Measurements from ENCODE around the gene TET2.
A peak's percentile ranks its signal among the peaks of the same experiment; 100 is the strongest.

TET2 gene

DNA sequence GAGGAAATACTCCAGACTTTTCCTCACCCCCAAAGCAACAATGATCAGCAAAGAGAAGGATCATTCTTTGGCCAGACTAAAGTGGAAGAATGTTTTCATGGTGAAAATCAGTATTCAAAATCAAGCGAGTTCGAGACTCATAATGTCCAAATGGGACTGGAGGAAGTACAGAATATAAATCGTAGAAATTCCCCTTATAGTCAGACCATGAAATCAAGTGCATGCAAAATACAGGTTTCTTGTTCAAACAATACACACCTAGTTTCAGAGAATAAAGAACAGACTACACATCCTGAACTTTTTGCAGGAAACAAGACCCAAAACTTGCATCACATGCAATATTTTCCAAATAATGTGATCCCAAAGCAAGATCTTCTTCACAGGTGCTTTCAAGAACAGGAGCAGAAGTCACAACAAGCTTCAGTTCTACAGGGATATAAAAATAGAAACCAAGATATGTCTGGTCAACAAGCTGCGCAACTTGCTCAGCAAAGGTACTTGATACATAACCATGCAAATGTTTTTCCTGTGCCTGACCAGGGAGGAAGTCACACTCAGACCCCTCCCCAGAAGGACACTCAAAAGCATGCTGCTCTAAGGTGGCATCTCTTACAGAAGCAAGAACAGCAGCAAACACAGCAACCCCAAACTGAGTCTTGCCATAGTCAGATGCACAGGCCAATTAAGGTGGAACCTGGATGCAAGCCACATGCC is 89.7 kb downstream of the TET2 start:
- no peak for DNase-seq

DNA sequence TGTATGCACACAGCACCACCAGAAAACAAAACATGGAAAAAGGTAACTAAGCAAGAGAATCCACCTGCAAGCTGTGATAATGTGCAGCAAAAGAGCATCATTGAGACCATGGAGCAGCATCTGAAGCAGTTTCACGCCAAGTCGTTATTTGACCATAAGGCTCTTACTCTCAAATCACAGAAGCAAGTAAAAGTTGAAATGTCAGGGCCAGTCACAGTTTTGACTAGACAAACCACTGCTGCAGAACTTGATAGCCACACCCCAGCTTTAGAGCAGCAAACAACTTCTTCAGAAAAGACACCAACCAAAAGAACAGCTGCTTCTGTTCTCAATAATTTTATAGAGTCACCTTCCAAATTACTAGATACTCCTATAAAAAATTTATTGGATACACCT is 90.2 kb downstream of the TET2 start:
- DNase-seq, result no peak

GRCh38 chr4:105240037-105240436 is 93.4 kb downstream of the TET2 start:
- no peak for DNase-seq

DNA sequence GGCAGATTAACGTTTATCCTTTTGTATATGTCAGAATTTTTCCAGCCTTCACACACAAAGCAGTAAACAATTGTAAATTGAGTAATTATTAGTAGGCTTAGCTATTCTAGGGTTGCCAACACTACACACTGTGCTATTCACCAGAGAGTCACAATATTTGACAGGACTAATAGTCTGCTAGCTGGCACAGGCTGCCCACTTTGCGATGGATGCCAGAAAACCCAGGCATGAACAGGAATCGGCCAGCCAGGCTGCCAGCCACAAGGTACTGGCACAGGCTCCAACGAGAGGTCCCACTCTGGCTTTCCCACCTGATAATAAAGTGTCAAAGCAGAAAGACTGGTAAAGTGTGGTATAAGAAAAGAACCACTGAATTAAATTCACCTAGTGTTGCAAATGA is 94.8 kb downstream of the TET2 start:
- DNase-seq, result peak in 12 of 14 donors; percentile 10 to 78 (median 56)

DNA sequence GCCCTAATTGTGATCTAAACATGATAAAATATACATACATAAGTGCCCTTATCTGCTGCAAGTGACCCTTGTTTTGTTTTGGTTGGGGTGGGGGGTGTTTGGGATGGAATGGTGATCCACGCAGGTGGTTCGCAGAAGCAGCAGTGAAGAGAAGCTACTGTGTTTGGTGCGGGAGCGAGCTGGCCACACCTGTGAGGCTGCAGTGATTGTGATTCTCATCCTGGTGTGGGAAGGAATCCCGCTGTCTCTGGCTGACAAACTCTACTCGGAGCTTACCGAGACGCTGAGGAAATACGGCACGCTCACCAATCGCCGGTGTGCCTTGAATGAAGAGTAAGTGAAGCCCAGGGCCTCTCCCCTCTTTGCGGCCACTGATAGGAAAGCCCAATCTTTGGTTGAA is 96.8 kb downstream of the TET2 start:
- DNase-seq, result no peak

DNA sequence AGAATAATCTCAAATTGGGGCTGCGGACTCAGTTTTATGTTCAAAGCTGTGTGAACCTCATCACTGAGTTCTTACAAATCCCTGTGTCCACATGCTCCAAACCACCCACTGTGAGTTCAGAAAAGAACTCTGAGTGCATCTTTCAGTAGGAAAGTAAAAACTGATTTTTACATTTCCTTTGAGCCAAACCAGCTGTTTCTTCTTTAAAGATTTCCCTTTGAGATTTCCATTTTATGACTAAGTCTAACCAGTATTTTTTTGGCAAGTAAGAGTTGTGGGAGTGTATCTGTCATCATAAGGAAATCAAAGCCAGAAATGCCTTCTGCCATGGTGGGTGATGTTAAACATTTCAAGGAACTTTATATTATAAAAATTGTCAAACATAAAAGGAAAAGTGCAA is 100.0 kb downstream of the TET2 start:
- DNase-seq, result no peak

DNA sequence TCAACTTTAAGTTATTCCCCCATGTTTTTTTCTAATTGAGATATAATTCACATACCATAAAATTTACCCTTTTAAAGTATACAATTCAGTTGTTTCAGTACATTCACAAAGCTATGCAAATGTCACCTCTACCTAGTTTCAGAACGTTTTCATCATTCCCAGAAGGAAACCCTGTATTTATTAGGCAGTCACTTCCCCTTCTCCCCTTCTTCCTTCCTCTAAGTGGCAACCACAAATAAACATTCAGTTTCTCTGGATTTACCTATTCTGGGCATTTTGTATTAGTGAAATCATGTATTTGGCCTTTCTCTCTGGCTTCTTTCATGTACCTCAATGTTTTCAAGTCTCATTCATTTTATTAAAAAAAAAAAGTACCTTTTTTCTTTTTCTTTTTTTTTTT is 101.9 kb downstream of the TET2 start:
- no peak for DNase-seq

GRCh38 chr4:105257817-105258495 is 111.3 kb downstream of the TET2 start:
- no peak for DNase-seq

DNA sequence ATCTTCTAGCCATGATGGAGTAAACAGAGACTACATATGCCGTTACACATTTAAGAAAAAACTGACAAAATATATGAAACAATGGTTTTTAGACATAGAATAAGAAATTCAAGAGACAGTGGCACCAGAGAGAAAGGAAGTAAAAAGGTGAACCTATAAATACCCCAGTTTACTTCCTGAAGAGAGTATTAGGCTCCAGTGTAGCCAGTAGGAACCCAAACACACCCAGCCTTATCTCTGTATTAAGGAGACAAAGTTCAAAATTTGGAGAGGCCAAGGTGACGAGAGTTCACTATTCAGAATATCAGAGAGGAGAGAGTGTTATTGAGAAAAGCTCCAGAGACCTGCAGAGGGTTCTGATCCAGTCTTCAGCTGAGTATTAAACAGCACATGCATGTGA is 119.0 kb downstream of the TET2 start:
- no peak for DNase-seq

DNA sequence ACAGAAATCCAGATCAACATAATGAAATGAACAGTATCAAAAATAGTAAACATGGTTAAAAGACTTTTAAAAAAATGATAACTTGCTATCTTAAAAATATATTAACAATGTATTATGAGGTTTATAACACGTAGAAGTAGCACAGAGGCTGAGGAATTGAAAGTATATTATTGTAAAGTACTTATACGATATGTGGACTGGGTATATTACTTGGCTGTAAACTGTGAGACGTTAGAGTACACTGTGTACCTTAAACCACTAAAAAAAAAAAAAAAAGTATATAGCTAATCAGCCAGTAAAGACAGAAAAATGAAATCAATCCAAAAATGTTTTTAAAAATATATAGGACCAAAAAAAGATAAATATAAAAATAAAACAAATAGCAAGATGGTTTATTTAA is 120.6 kb downstream of the TET2 start:
- no peak for DNase-seq

GRCh38 chr4:105272002-105272401 is 125.3 kb downstream of the TET2 start:
- DNase-seq, result no peak

DNA sequence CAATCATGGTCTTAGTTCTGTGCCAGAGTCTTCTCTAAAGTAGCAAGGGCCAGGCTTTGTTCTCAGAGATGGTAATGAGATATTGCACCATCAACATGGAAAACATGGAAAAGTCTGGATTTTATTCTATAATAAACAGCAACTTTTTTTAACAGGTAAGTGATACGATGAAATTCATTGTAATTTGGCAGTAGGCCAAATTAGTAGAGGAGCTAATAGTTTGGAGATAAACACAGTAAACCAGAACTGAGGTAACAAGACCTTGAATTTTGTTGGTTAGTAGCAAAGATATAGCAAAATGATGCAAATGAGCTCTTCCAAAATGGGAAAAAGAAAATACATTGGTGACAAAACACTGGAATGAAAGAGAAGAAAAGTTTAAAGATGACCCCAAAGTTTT is 126.6 kb downstream of the TET2 start:
- DNase-seq, result no peak

DNA sequence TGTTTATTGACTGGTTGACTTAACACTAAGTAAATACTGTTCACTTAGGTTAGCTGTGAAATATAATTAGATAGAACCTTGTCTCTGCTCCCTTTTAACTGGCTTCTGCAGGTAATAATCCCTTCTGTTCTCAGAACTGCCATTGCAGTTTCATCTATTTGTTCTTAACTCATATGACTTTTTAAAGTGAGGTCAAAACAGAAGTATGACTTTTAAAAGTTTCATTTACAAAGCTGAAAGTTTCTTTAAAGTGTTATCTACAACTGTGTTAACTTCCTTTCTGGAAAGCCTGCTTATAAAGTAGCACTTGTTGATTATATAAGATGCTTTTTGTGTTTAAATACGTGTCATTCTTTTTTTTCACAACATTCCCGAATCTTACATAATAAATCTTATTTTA is 127.4 kb downstream of the TET2 start:
- DNase-seq, result no peak

- DNase-seq, result no peak
These were observed 127.8 kb downstream of the TET2 start for GRCh38 chr4:105274504-105274903.

DNA sequence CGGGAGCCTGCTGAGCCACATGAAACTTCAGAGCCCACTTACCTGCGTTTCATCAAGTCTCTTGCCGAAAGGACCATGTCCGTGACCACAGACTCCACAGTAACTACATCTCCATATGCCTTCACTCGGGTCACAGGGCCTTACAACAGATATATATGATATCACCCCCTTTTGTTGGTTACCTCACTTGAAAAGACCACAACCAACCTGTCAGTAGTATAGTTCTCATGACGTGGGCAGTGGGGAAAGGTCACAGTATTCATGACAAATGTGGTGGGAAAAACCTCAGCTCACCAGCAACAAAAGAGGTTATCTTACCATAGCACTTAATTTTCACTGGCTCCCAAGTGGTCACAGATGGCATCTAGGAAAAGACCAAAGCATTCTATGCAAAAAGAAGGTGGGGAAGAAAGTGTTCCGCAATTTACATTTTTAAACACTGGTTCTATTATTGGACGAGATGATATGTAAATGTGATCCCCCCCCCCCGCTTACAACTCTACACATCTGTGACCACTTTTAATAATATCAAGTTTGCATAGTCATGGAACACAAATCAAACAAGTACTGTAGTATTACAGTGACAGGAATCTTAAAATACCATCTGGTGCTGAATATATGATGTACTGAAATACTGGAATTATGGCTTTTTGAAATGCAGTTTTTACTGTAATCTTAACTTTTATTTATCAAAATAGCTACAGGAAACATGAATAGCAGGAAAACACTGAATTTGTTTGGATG is 129.9 kb downstream of the TET2 start:
- DNase-seq, result no peak

GRCh38 chr4:105277702-105278101 is 131.0 kb downstream of the TET2 start:
- no peak for DNase-seq

DNA sequence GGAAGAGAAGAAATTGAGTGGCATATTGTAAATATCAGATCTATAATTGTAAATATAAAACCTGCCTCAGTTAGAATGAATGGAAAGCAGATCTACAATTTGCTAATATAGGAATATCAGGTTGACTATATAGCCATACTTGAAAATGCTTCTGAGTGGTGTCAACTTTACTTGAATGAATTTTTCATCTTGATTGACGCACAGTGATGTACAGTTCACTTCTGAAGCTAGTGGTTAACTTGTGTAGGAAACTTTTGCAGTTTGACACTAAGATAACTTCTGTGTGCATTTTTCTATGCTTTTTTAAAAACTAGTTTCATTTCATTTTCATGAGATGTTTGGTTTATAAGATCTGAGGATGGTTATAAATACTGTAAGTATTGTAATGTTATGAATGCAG is 132.6 kb downstream of the TET2 start:
- DNase-seq, result no peak

DNA sequence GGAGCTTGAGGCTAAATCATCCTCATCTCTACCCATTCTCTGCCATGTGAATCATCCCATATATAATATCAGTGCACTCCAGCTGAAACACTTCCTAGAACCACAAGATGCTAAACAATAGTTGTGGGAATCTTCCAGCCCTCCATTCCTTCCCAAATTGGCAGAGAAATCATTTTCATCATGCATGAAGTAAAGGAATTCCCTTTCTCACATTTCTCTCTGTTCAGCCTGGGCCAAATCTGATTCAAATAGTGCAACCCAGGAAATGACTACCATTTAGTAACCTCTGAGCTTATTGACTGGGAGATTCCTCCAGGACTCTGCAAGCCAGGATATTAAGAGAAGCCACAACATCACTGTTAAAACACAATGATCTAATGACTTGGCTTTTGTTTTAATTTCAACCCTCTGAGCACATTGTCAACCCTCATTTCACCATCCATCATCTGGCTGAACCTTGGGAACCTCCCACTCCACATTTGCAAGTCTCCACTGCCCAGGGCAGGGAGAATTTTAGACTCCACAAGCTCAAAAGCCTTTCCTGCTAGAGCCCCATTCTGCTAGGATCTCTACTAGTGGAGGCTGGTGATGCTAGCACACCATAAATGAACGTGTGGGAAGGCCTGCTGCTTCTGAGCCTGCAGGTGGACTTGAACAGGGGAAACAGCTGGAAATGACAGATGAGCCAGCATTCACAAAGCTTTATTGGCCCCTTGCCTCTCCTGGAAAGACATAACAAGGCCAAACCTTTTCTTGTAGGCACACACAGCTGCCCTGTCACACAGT is 133.9 kb downstream of the TET2 start:
- no peak for DNase-seq

GRCh38 chr4:105281124-105281415 is 134.4 kb downstream of the TET2 start:
- no peak for DNase-seq

GRCh38 chr4:105282489-105282888 is 135.8 kb downstream of the TET2 start:
- DNase-seq, result no peak

DNA sequence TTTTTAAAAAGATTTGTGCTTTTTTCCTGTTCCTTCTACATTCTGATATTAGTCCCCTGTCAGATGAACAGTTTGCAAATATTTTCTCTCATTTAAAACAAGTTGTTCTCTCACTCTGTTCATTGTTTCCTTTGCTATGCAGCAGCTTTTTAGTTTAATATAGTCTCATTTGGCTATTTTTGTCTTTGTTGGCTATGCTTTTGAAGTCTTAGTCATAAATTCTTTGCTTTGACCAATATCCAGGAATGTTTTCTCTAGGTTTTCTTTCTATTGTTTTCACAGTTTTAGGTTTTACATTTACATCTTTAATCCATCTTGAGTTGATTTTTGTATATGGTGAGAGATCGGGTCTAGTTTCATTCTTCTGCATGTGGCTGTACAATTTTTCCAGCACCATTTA is 136.8 kb downstream of the TET2 start:
- no peak for DNase-seq

GRCh38 chr4:105288121-105288520 is 141.4 kb downstream of the TET2 start:
- DNase-seq, result no peak

DNA sequence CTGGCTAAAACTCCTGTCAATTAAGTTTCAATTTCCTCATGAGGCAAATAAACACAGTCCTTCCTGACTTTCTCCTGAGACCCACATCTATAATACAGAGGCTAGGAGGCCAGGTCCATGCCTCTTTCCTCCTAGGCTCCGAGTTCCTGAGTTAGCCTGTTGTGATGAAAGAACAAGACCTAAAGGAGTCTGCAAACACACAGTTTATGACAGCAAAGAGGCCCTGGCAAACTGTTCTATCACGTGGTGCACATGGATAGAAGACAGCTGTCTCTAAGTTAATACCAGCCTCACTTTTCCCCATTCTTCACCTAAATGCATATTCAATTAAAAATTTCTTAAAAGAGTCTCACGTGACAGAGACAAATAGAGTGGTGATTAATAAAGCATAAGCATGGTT is 145.2 kb downstream of the TET2 start:
- no peak for DNase-seq
